Uterus (tissue), 4 donors: ENCODE measurements around the gene ZNF490. TPM values are rescaled to one million over a fixed set of nuclear protein-coding genes. Genes with fewer than 3 reads are reported as not detected.
A peak's percentile ranks its signal among the peaks of the same experiment; 100 is the strongest.

ENCODE experiments used
- DNase-seq, 2 donors: peaks; one replicate each; pipeline ENCODE4 v3.0.0-alpha.2; 2019 to 2020
- H3K27ac ChIP-seq, 2 donors: fragments of 200-600 bp; sonication (generic); 1 replicate in 1 of 2; 2 replicates in 1 of 2; pipeline ENCODE4 v1.5.1; 2016 to 2018
- H3K27me3 ChIP-seq, 2 donors: fragments of 200-600 bp; sonication (generic); one replicate each; pipeline ENCODE4 v1.5.1; 2018 to 2019; ENCODE audit warnings: control low read depth in 1 of 2
- H3K36me3 ChIP-seq, 2 donors: fragments of 200-600 bp; sonication (generic); one replicate each; pipeline ENCODE4 v1.5.1; 2019; ENCODE audit warnings: control low read depth in 1 of 2
- H3K4me1 ChIP-seq, 2 donors: fragments of 200-600 bp; sonication (generic); one replicate each; pipeline ENCODE4 v1.5.1; 2018 to 2019; ENCODE audit warnings: control low read depth in 1 of 2
- H3K4me3 ChIP-seq, 2 donors: fragments of 200-600 bp; sonication (generic); 1 replicate in 1 of 2; 2 replicates in 1 of 2; pipeline ENCODE4 v1.5.1; 2018 to 2019; ENCODE audit warnings: mild to moderate bottlenecking in 1 of 2
- H3K9me3 ChIP-seq, 2 donors: fragments of 200-600 bp; sonication (generic); one replicate each; pipeline ENCODE4 v1.5.1; 2019; ENCODE audit warnings: control low read depth in 1 of 2
- CTCF ChIP-seq, 4 experiments: fragments of 200-600 bp in 2 of 4; fragments of 450-650 bp in 2 of 4; sonication (generic) in 2 of 4; IDR thresholded peaks; one replicate each; pipeline ENCODE4 v1.5.1; 2016 to 2019; ENCODE audit warnings: antibody characterized with exemption in 4 of 4, mild to moderate bottlenecking in 2 of 4, moderate library complexity in 1 of 4
- POLR2A ChIP-seq, 2 donors: fragments of 450-650 bp; IDR thresholded peaks; one replicate each; pipeline ENCODE4 v1.6.1; 2016; ENCODE audit warnings: antibody characterized with exemption in 2 of 2, mild to moderate bottlenecking in 1 of 2, moderate library complexity in 1 of 2
- intact Hi-C: fragments of 100-400 bp; cut with DNase I; formaldehyde crosslinking; loops from one replicate; pipeline ENCODE4 v1.15.1; 2023; ENCODE audit warnings: low total_unique reads
- total RNA-seq, 4 donors: library from RNA; depleted of rRNA in 3 of 4; stranded (reverse); fragments of >200 nt in 3 of 4; gene quantifications; one replicate each; pipeline versions ENCODE4 v1.1.0 to v1.2.4, GENCODE V29; 2014 to 2023
- donor health status: DM: yes; HTN: yes; CAD: no.

Gene ZNF490
- total RNA-seq, 4 donors from 2014 or later, result 0.59 to 15.4 (median 8.1) TPM

GRCh38 chr19:12617646-12618045 is 7.0 kb upstream of the ZNF490 start:
- H3K4me1 ChIP-seq, result peaks cover 0 to 4% of the 10 kb centered on the region in 2 donors
- intact Hi-C loops, result no loop called here
- H3K27ac ChIP-seq, result no peak overlapping the region
- DNase-seq, result no peak
- no peak for TF ChIP-seq CTCF (IDR thresholded peaks at IDR 0.05)
- TF ChIP-seq POLR2A (IDR thresholded peaks at IDR 0.05), result no peak
- no peaks in the 10 kb centered on the region for H3K36me3 ChIP-seq
- H3K4me3 ChIP-seq, result no peak overlapping the region
- no peaks in the 10 kb centered on the region for H3K27me3 ChIP-seq
- no peaks in the 10 kb centered on the region for H3K9me3 ChIP-seq

GRCh38 chr19:12611361-12611699 is 717 bp upstream of the ZNF490 start:
- intact Hi-C loops, result no loop called here
- TF ChIP-seq POLR2A (IDR thresholded peaks at IDR 0.05) (peak in 1 of 2 donors; percentile 25), CTCF (IDR thresholded peaks at IDR 0.05) (no peak)
- peak; percentile 66 to 72 for DNase-seq
- Histone ChIP-seq H3K9me3 (no peaks in the 10 kb centered on the region), H3K27me3 (no peaks in the 10 kb centered on the region), H3K36me3 (no peaks in the 10 kb centered on the region), H3K4me3 (peak overlapping the region; percentile 83 to 97), H3K4me1 (peaks cover 0 to 4% of the 10 kb centered on the region in 2 donors), H3K27ac (peak overlapping the region; percentile 94 to 99)

- Histone ChIP-seq H3K4me3 (no peak overlapping the region), H3K27ac (no peak overlapping the region), H3K36me3 (no peaks in the 10 kb centered on the region), H3K27me3 (no peaks in the 10 kb centered on the region), H3K9me3 (no peaks in the 10 kb centered on the region), H3K4me1 (no peaks in the 10 kb centered on the region)
- no peak for TF ChIP-seq POLR2A (IDR thresholded peaks at IDR 0.05)
- TF ChIP-seq CTCF (IDR thresholded peaks at IDR 0.05), result no peak
- intact Hi-C loops, result no loop called here
- no peak for DNase-seq
Observed at GRCh38 chr19:12607631-12608030, 3.0 kb downstream of the ZNF490 start.

- intact Hi-C loops, result no loop called here
- no peaks in the 10 kb centered on the region for H3K36me3 ChIP-seq
Observed at GRCh38 chr19:12606796-12607195, 3.8 kb downstream of the ZNF490 start.

GRCh38 chr19:12603714-12604113 is 6.9 kb downstream of the ZNF490 start:
- H3K27me3 ChIP-seq, result no peaks in the 10 kb centered on the region
- intact Hi-C loops, result no loop called here
- H3K27ac ChIP-seq, result no peak overlapping the region
- no peaks in the 10 kb centered on the region for H3K36me3 ChIP-seq
- no peaks in the 10 kb centered on the region for H3K9me3 ChIP-seq
- no peak for TF ChIP-seq POLR2A (IDR thresholded peaks at IDR 0.05)
- H3K4me1 ChIP-seq, result no peaks in the 10 kb centered on the region
- no peak for DNase-seq
- H3K4me3 ChIP-seq, result no peak overlapping the region

More at GRCh38 chr19:12606796-12607195, 3.8 kb downstream of the ZNF490 start:
- Histone ChIP-seq H3K4me1 (no peaks in the 10 kb centered on the region), H3K27ac (no peak overlapping the region), H3K4me3 (no peak overlapping the region), H3K27me3 (no peaks in the 10 kb centered on the region), H3K9me3 (no peaks in the 10 kb centered on the region)
- TF ChIP-seq CTCF (IDR thresholded peaks at IDR 0.05), result no peak
- DNase-seq, result no peak

GRCh38 chr19:12597594-12597993 is 13.0 kb downstream of the ZNF490 start:
- Histone ChIP-seq H3K4me1 (no peaks in the 10 kb centered on the region), H3K27ac (no peak overlapping the region), H3K9me3 (no peaks in the 10 kb centered on the region), H3K4me3 (no peak overlapping the region), H3K27me3 (no peaks in the 10 kb centered on the region), H3K36me3 (no peaks in the 10 kb centered on the region)
- TF ChIP-seq POLR2A (IDR thresholded peaks at IDR 0.05), result no peak
- TF ChIP-seq CTCF (IDR thresholded peaks at IDR 0.05), result no peak
- intact Hi-C loops, result no loop called here
- no peak for DNase-seq
